H1 (cell line): ENCODE results near the gene GPR101.

Experiments used
- CBX5 ChIP-seq: fragments of 300-800, 300-1000 bp; sonication (generic); IDR thresholded peaks from 2 replicates; pipeline ENCODE4 v1.7.1; 2016; ENCODE audit warnings: antibody characterized with exemption, low read length, low read depth
- CTCF ChIP-seq, 3 experiments: IDR thresholded peaks; 1 replicate in 2 of 3; 2 replicates in 1 of 3; pipeline versions ENCODE4 v1.5.1 to v1.6.1; 2011; ENCODE audit warnings: low read length in 3 of 3, mild to moderate bottlenecking in 3 of 3, inconsistent platforms in 2 of 3, low read depth in 1 of 3, moderate library complexity in 1 of 3; ENCODE audit not compliant: insufficient read depth in 1 of 3; ENCODE audit errors: control extremely low read depth in 1 of 3
- EGR1 ChIP-seq: IDR thresholded peaks from 2 replicates; pipeline ENCODE4 v1.6.1; 2011; ENCODE audit warnings: low read depth, low read length, borderline replicate concordance
- EZH2 ChIP-seq: fragments of 200-600 bp; sonication (generic); IDR thresholded peaks from 2 replicates; pipeline ENCODE4 v1.7.1; 2012; ENCODE audit warnings: low read depth, mild to moderate bottlenecking, moderate library complexity, low read length, inconsistent platforms; ENCODE audit not compliant: severe bottlenecking
- MAX ChIP-seq: IDR thresholded peaks from 2 replicates; pipeline ENCODE4 v1.6.1; 2012; ENCODE audit warnings: inconsistent platforms
- POLR2A ChIP-seq, 2 experiments: IDR thresholded peaks; 1 replicate in 1 of 2; 2 replicates in 1 of 2; pipeline ENCODE4 v1.6.1; 2011; ENCODE audit warnings: low read depth in 2 of 2, low read length in 2 of 2, mild to moderate bottlenecking in 2 of 2; ENCODE audit errors: control extremely low read depth in 1 of 2
- POLR2AphosphoS5 ChIP-seq: IDR thresholded peaks from 2 replicates; pipeline ENCODE4 v1.6.1; 2011; ENCODE audit warnings: low read depth, low read length
- RAD21 ChIP-seq, 2 experiments: IDR thresholded peaks in 1 of 2; conservative IDR thresholded peaks in 1 of 2; 2 replicates each; pipeline ENCODE4 v1.6.1; 2011; ENCODE audit warnings: low read depth in 2 of 2, low read length in 2 of 2, improper control_type of control experiment in 1 of 2, inconsistent platforms in 1 of 2, mild to moderate bottlenecking in 1 of 2, moderate library complexity in 1 of 2

- no peak for TF ChIP-seq RAD21 (IDR thresholded peaks at IDR 0.05 in 1 of 2, conservative IDR thresholded peaks at IDR 0.05 in 1 of 2; ENCODE audit: low read depth in 2 of 2, low read length in 2 of 2)
- TF ChIP-seq POLR2A (IDR thresholded peaks at IDR 0.05; ENCODE audit: control extremely low read depth in 1 of 2, low read depth in 2 of 2, low read length in 2 of 2) = no peak
- TF ChIP-seq MAX = no peak
- no peak for TF ChIP-seq POLR2AphosphoS5
- TF ChIP-seq CTCF (IDR thresholded peaks at IDR 0.05; ENCODE audit: control extremely low read depth in 1 of 3, insufficient read depth in 1 of 3, low read depth in 1 of 3, low read length in 3 of 3) = no peak
- no peak for TF ChIP-seq EZH2
- TF ChIP-seq EGR1 = no peak
- no peak for TF ChIP-seq CBX5
Measured at GRCh38 chrX:137067147-137067546, 33.4 kb upstream of the GPR101 start.
